Testis (tissue), 3 donors: ENCODE results near the gene ARMC6. TPM values are rescaled to one million over a fixed set of nuclear protein-coding genes. Genes with fewer than 3 reads are reported as not detected.
"Not testable (repeated sequence)": the region's sequence is repeated elsewhere in the genome, so short reads cannot be mapped to it uniquely, and the experiment has no call there.

ENCODE experiments used
- DNase-seq: peaks from one replicate; pipeline ENCODE4 v3.0.0-alpha.2; 2019
- H3K27ac ChIP-seq, 2 donors: fragments of 200-600 bp; sonication (generic); one replicate each; pipeline ENCODE4 v1.5.1; 2019
- H3K27me3 ChIP-seq: fragments of 200-600 bp; sonication (generic); one replicate; pipeline ENCODE4 v1.5.1; 2019
- H3K36me3 ChIP-seq: fragments of 200-600 bp; sonication (generic); one replicate; pipeline ENCODE4 v1.5.1; 2017; ENCODE audit warnings: low read depth; ENCODE audit errors: missing control alignments
- H3K4me1 ChIP-seq: fragments of 200-600 bp; sonication (generic); one replicate; pipeline ENCODE4 v1.5.1; 2019
- H3K4me3 ChIP-seq, 2 donors: fragments of 200-600 bp; sonication (generic); one replicate each; pipeline ENCODE4 v1.5.1; 2017 to 2019
- H3K9me3 ChIP-seq: fragments of 200-600 bp; sonication (generic); one replicate; pipeline ENCODE4 v1.5.1; 2017
- POLR2A ChIP-seq: fragments of 450-650 bp; IDR thresholded peaks from one replicate; pipeline ENCODE4 v1.6.1; 2017; ENCODE audit warnings: antibody characterized with exemption, mild to moderate bottlenecking, moderate library complexity
- WGBS, 2 donors: methylation state at CpG; one replicate each; pipeline ENCODE4 v1.1.5; 2018; 5-methylcytosine and 5-hydroxymethylcytosine counted together
- intact Hi-C: fragments of 100-400 bp; cut with DNase I; formaldehyde crosslinking; loops from one replicate; pipeline ENCODE4 v1.15.1; 2023; ENCODE audit warnings: low total_unique reads
- polyA plus RNA-seq: library from polyadenylated mRNA; stranded (reverse); fragments of 350-450 nt; fragmentation: Illumina TruSeq; extraction: RNeasy Lipid Tissue Mini Kit (QIAGEN cat#74804); gene quantifications from one replicate; pipeline ENCODE4 v1.2.3, GENCODE V29; 2014; ENCODE audit warnings: low read depth, low replicate concordance; ENCODE audit not compliant: insufficient read depth
- total RNA-seq, 2 donors: library from RNA; depleted of rRNA; stranded (reverse); fragments of >200 nt; gene quantifications; one replicate each; pipeline ENCODE4 v1.2.3, GENCODE V29; 2016
- TF ChIP-seq, protein P1 (sequence below), 3 experiments: fragments of 450-650 bp in 2 of 3; fragments of 200-600 bp in 1 of 3; sonication (generic) in 1 of 3; IDR thresholded peaks; one replicate each; pipeline ENCODE4 v1.5.1; 2016 to 2019; ENCODE audit warnings: antibody characterized with exemption in 3 of 3, mild to moderate bottlenecking in 2 of 3, moderate library complexity in 1 of 3

Gene ARMC6
- total and polyA plus RNA-seq, 3 donors from 2014 or later: 53.2 to 62.0 (median 57.0) TPM

DNA sequence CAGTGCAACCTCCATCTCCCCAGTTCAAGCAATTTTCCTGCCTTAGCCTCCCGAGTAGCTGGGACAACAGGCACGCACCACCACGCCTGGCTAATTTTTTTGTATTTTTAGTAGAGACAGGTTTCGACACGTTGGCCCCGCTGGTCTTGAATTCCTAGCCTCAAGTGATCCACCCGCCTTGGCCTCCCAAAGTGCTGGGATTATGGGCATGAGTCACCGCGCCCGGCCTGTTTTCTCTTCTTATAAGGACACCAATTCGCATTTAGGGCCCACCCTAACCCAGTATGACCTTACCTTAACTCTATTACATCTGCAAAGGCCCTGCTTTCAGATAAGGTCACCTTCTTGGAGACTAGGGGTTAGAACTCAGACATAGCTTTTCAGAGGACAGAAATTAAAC lies 69.8 kb downstream of the ARMC6 start:
- no peak overlapping the region for H3K27ac ChIP-seq
- TF ChIP-seq, protein P1, sequence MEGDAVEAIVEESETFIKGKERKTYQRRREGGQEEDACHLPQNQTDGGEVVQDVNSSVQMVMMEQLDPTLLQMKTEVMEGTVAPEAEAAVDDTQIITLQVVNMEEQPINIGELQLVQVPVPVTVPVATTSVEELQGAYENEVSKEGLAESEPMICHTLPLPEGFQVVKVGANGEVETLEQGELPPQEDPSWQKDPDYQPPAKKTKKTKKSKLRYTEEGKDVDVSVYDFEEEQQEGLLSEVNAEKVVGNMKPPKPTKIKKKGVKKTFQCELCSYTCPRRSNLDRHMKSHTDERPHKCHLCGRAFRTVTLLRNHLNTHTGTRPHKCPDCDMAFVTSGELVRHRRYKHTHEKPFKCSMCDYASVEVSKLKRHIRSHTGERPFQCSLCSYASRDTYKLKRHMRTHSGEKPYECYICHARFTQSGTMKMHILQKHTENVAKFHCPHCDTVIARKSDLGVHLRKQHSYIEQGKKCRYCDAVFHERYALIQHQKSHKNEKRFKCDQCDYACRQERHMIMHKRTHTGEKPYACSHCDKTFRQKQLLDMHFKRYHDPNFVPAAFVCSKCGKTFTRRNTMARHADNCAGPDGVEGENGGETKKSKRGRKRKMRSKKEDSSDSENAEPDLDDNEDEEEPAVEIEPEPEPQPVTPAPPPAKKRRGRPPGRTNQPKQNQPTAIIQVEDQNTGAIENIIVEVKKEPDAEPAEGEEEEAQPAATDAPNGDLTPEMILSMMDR (IDR thresholded peaks at IDR 0.05): no peak
- no peak for TF ChIP-seq POLR2A
- 94% methylated on average over 11 of the region's 11 CpGs for WGBS, 2 donors
- no peak overlapping the region for H3K4me3 ChIP-seq
- H3K4me1 ChIP-seq: no peaks in the 10 kb centered on the region
- no peak for DNase-seq
- no peaks in the 10 kb centered on the region for H3K27me3 ChIP-seq
- no peaks in the 10 kb centered on the region for H3K9me3 ChIP-seq
- no peaks in the 10 kb centered on the region for H3K36me3 ChIP-seq
- intact Hi-C loops: no loop called here

DNA sequence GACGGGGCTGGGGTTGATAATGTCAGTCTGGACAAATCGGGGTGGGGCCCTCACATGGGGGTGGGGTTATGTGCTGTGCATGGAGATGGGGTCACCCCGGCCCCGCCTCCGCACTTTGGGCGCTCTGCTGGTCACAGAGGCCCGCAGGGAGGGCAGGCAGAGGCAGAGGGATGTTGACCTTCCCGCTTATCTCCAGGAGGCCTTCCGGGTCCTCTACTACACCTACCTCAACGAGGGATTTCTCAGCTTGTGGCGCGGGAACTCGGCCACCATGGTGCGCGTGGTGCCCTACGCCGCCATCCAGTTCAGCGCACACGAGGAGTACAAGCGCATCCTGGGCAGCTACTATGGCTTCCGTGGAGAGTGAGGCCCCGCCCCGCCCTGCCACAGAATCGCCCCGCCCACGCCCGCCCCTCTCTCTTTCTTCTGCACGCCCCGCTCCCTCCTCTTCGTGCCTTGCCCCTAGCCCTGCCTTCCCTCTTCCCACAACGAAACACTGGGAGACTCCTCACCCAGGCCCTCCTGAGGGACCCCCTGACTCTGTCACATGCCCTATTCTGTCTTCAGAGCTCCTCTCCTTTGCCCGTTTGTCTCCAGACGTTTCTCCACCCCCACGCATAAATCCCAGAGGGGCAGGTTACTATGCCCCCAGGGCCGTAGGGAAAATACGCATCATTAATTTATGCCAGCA lies 72.1 kb downstream of the ARMC6 start:
- intact Hi-C loops: no loop called here
- DNase-seq: peak; percentile 72
- Histone ChIP-seq H3K27ac (no peak overlapping the region), H3K4me3 (peak overlapping the region in 1 of 2 donors; percentile 38), H3K27me3 (no peaks in the 10 kb centered on the region), H3K36me3 (no peaks in the 10 kb centered on the region), H3K4me1 (peaks cover 9% of the 10 kb centered on the region), H3K9me3 (no peaks in the 10 kb centered on the region)
- TF ChIP-seq, protein P1 (IDR thresholded peaks at IDR 0.05): no peak
- TF ChIP-seq POLR2A: no peak
- WGBS, 2 donors: 41 to 54% methylated on average over 12 to 27 of the region's 36 CpGs

DNA sequence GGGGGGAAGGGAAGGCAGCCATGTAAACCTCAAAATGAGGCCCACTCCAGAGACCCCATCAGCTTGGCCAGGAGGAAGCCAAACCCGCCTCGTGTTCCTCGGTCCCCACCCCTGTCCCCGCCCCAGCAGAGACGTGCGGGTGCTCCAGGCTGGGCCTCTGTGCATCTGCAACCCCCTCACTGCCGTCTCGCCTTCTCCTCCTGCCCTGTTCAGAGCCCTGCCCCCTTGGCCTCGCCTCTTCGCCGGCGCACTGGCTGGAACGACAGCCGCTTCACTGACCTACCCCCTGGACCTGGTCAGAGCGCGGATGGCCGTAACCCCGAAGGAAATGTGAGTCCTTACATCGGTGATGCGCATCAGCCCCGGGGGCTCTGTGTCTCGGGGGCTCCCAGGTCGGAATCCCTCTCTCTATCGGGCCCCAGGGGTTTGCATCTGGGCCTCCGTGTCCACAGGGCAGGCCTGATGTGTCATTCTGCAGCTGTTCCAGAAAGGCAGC lies 72.7 kb downstream of the ARMC6 start:
- Histone ChIP-seq H3K9me3 (no peaks in the 10 kb centered on the region), H3K4me1 (peaks cover 9% of the 10 kb centered on the region), H3K36me3 (no peaks in the 10 kb centered on the region), H3K4me3 (peak overlapping the region in 1 of 2 donors; percentile 38), H3K27me3 (no peaks in the 10 kb centered on the region), H3K27ac (no peak overlapping the region)
- 48 to 50% methylated on average over 25 of the region's 25 CpGs for WGBS, 2 donors
- DNase-seq: no peak
- TF ChIP-seq, protein P1 (IDR thresholded peaks at IDR 0.05): no peak
- no peak for TF ChIP-seq POLR2A
- intact Hi-C loops: no loop called here

DNA sequence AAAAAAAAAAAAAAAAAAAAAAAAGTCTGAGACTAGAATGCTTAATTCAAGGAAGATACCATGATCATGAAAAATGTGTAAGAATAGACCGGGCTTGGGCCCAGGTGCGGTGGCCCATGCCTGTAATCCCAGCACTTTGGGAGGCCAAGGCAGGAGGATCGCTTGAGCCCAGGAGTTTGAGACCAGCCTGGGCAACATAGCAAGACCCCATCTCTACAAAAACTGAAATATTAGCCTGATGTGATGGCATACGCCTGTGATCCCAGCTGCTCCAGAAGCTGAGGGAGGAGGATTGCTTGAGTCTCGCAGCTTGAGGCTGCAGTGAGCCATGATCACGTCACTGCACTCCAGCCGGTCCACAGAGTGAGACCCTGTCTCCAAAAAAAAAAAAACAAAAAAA lies 73.5 kb downstream of the ARMC6 start:
- DNase-seq, H3K27ac ChIP-seq, H3K27me3 ChIP-seq, intact Hi-C loops, H3K4me3 ChIP-seq, H3K36me3 ChIP-seq, H3K9me3 ChIP-seq, H3K4me1 ChIP-seq: not testable (repeated sequence)
- 92 to 94% methylated on average over 7 of the region's 7 CpGs for WGBS, 2 donors

DNA sequence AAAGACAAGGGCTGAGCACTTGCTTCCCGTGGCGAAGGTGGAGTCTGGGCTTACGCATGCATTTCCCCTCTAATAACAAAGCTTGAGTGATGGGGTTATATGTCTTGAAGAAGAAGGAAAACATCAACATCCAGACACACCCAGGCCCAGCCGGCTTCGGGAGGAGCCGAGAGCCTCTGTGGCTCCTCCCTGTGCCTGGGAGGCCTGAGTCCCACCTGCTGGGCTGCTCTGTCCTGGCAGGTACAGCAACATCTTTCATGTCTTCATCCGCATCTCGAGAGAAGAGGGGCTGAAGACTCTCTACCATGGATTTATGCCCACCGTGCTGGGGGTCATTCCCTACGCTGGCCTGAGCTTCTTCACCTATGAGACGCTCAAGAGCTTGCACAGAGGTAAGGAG lies 74.3 kb downstream of the ARMC6 start:
- Histone ChIP-seq H3K36me3 (no peaks in the 10 kb centered on the region), H3K4me3 (no peak overlapping the region), H3K9me3 (no peaks in the 10 kb centered on the region), H3K27me3 (no peaks in the 10 kb centered on the region), H3K4me1 (peaks cover 9% of the 10 kb centered on the region), H3K27ac (no peak overlapping the region)
- TF ChIP-seq, protein P1 (IDR thresholded peaks at IDR 0.05): no peak
- TF ChIP-seq POLR2A: no peak
- WGBS, 2 donors: 88 to 92% methylated on average over 11 of the region's 11 CpGs
- intact Hi-C loops: no loop called here
- DNase-seq: no peak

Other genes starting within 250 kb of the ARMC6 start
- gene COMP, start 242.3 kb upstream of the ARMC6 start, total RNA-seq: 1 to 10 TPM; 3.8 to 7.1 TPM
- 23.4 TPM for gene COMP, start 242.3 kb upstream of the ARMC6 start, polyA plus RNA-seq
- 100 to 1,000 TPM; 176 to 188 TPM for gene UPF1, start 201.6 kb upstream of the ARMC6 start, total RNA-seq
- 99.0 TPM for gene UPF1, start 201.6 kb upstream of the ARMC6 start, polyA plus RNA-seq
- gene CERS1, start 137.4 kb upstream of the ARMC6 start, total RNA-seq: 10 to 100 TPM; 64.5 to 73.2 TPM
- gene CERS1, start 137.4 kb upstream of the ARMC6 start, polyA plus RNA-seq: 43.0 TPM
- gene COPE, start 114.2 kb upstream of the ARMC6 start, total RNA-seq: 100 to 1,000 TPM; 490 to 692 TPM
- 343 TPM for gene COPE, start 114.2 kb upstream of the ARMC6 start, polyA plus RNA-seq
- 10 to 100 TPM; 84.8 to 95.6 TPM for gene DDX49, start 113.9 kb upstream of the ARMC6 start, total RNA-seq
- 65.6 TPM for gene DDX49, start 113.9 kb upstream of the ARMC6 start, polyA plus RNA-seq
- gene HOMER3, start 92.4 kb upstream of the ARMC6 start, total RNA-seq: 10 to 100 TPM; 31.3 to 39.6 TPM
- gene HOMER3, start 92.4 kb upstream of the ARMC6 start, polyA plus RNA-seq: 19.9 TPM
- gene SUGP2, start 86 bp upstream of the ARMC6 start, total RNA-seq: 100 to 1,000 TPM; 176 to 254 TPM
- gene SUGP2, start 86 bp upstream of the ARMC6 start, polyA plus RNA-seq: 331 TPM
- gene SLC25A42, start 30.4 kb downstream of the ARMC6 start, total RNA-seq: 10 to 100 TPM; 14.3 to 14.7 TPM
- gene SLC25A42, start 30.4 kb downstream of the ARMC6 start, polyA plus RNA-seq: 14.0 TPM
- gene TMEM161A, start 104.9 kb downstream of the ARMC6 start, total RNA-seq: 10 to 100 TPM; 17.4 to 18.7 TPM
- 13.2 TPM for gene TMEM161A, start 104.9 kb downstream of the ARMC6 start, polyA plus RNA-seq
- 1 to 10 TPM; 3.0 to 5.7 TPM for gene MEF2B, start 136.7 kb downstream of the ARMC6 start, total RNA-seq
- 3.1 TPM for gene MEF2B, start 136.7 kb downstream of the ARMC6 start, polyA plus RNA-seq
- gene BORCS8, start 158.5 kb downstream of the ARMC6 start, total RNA-seq: 10 to 100 TPM; 17.7 to 25.7 TPM
- 36.6 TPM for gene BORCS8, start 158.5 kb downstream of the ARMC6 start, polyA plus RNA-seq
- gene RFXANK, start 158.7 kb downstream of the ARMC6 start, total RNA-seq: 10 to 100 TPM; 35.1 to 40.4 TPM
- gene RFXANK, start 158.7 kb downstream of the ARMC6 start, polyA plus RNA-seq: 35.7 TPM
- gene NR2C2AP, start 169.8 kb downstream of the ARMC6 start, total RNA-seq: 1 to 10 TPM; 7.0 to 9.6 TPM
- gene NR2C2AP, start 169.8 kb downstream of the ARMC6 start, polyA plus RNA-seq: 9.4 TPM
- 1 to 10 TPM; 3.3 to 3.7 TPM for gene NCAN, start 178.4 kb downstream of the ARMC6 start, total RNA-seq
- gene NCAN, start 178.4 kb downstream of the ARMC6 start, polyA plus RNA-seq: 2.3 TPM
- gene TM6SF2, start 239.7 kb downstream of the ARMC6 start, total RNA-seq: 1 to 10 TPM in 1 of 2 donors, under 1 TPM in 1; 0.93 to 1.2 TPM
- 0.96 TPM for gene TM6SF2, start 239.7 kb downstream of the ARMC6 start, polyA plus RNA-seq